ENCODE results near the gene PPP2R3B.
"Not testable (repeated sequence)": the region's sequence is repeated elsewhere in the genome, so short reads cannot be mapped to it uniquely, and the experiment has no call there.

PPP2R3B gene, protein sequence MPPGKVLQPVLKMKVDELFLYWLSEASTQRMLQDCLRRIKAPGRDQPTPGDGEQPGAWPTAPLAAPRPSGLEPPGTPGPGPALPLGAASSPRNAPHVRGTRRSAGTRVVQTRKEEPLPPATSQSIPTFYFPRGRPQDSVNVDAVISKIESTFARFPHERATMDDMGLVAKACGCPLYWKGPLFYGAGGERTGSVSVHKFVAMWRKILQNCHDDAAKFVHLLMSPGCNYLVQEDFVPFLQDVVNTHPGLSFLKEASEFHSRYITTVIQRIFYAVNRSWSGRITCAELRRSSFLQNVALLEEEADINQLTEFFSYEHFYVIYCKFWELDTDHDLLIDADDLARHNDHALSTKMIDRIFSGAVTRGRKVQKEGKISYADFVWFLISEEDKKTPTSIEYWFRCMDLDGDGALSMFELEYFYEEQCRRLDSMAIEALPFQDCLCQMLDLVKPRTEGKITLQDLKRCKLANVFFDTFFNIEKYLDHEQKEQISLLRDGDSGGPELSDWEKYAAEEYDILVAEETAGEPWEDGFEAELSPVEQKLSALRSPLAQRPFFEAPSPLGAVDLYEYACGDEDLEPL

DNA sequence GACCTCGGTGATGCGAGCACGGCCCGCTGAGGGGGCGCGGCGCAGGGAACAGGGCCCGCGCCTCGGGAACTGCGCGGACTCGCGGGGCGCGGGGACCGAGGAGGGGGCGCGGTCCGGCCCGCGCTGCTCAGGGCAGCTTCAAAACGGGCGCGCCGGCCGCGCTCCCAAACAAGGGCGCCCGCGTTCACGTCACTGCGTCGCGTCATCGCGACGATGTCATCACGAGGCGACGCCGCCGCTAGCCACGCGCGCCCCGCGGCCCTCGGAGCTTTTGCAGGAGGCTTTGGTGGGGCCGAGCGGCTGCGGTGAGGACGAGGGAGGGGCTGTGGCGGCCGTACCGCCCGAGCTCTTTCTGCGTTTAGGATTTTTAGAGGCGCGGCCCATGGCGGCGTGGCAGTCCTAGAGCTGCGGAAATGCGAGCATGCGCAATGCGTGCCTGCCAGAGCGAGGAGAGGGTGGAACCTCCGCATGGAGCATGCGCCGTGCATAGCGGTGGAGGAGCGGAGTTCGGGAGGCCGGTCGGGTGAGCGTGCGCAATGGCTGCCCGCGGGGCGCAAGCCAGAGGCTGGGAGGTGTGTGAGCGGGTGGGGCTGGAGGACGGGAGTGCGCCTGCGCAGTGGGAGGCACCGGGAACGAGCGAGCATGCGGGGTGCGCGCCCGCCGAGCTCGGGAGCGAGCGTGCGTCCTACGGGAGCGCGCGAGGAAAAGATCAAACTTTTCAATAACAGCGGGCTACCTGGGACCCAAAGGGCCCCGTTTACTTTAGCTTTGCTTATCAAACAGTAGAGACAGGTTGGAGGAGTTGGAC, at the start of gene PPP2R3B:
Gene PPP2R3B (minus strand): TSS at position 140 of the 808 bp plus-strand sequence. CDS start 216 bp downstream, outside the sequence.
- DNase-seq: no peak

- no peak for DNase-seq
These were observed 48.9 kb upstream of the PPP2R3B start for GRCh38 chrX:435536-436122.

DNA sequence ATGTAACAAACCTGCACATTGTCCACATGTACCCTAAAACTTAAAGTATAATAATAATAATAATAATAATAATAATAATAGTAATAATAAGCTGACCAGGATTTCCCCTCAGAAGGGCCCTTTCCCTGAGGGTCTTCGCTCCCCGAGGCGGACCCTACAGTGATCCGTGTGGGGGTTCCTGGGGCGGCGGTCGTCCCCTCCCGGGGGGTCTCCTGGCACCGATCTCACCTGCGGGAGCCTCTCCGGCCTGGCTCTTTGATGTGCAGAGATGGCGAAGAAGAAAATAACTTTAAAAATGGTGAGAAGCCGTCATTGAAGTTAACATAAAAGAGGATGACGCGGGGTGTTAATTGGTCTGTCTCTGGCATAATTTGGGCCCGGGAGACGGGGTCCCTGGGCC, 48.2 kb upstream of the PPP2R3B start:
- no peak for DNase-seq

DNA sequence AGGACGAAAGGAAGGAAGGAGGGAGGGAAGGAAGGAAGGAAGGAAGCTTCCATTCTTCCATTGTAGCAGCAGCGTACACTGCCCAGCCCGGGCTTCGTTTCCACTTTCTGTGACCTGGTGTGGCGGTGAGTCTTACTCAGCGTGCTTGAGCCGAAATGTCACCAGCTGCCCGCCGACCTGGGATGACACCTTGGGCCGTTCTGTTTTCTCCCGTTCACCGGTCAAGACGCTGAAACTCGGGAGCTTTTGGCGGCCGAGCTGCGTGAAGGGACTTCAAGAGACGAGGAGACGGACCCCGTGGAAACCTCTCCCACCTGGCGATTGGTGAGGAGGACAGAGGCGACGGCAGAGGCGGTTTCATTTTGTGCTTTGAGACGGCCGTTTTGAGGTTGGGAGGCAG, 47.1 kb upstream of the PPP2R3B start:
- DNase-seq: no peak

- DNase-seq: not testable (repeated sequence)
These were observed 46.0 kb upstream of the PPP2R3B start for GRCh38 chrX:432666-433065.

DNA sequence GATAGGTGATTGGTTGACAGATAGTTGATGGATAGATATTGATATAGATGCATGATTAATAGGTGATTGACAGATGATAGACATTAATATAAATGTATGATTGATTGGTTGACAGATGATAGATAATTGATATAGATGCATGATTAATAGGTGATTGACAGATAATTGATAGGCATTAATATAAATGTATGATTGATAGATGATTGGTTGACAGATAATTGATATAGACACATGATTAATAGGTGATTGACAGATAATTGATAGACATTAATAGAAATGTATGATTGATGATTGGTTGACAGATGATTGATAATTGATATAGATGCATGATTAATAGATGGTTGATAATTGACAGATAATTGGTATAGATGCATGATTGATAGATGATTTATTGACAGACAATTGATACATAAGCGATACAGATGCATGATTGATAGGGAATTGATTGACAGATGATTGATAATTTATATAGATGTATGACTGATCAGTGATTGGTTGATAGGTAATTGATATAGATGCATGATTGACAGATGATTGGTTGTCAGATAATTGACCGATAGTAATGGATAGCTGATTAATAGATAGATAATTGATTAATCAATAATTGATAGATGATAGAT, 44.9 kb upstream of the PPP2R3B start:
- no peak for DNase-seq

DNA sequence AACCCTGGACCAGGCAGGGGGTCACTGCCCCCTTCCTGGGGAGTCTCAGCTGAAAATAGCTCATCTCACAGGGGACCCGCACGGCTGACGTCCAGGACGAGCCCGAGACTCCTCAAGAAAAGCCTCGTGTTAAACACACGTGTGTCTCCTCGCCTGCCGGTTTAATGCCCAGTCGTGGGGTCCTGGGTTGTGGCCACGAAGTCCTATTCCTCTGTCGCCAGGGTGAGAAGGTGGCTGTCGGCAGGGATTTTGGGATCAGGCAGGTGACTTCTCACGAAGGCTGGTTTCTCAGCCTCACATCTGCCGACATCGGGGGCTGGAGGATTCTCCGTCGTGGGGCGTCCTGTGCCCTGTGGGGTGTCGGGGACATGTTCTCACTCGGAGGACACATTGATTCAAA, 44.3 kb upstream of the PPP2R3B start:
- no peak for DNase-seq

DNA sequence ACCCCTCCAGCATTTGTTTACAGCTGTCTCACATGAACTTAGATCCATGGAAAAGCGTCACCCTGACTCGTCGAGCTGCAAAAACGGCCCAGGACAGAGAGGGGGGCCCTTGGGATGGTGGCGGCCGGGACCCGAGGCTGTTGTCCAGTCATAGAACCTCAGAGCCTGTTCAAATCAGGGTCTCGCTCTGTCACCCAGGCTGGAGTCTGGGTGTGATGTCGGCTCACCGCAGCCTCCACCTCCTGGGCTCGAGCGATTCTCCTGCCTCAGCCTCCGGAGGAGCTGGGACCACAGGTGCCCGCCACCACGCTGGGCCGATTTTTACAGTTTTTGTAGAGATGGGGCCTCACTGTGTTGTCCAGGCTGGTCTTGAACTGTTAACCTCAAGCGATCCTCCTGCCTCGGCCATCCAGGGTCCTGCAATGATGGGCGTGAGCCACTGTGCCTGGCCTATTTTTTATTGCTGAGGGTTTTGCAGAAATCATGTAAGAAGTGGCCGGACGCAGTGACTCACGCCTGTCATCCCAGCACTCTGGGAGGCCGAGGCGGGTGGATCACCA, 42.6 kb upstream of the PPP2R3B start:
- no peak for DNase-seq

- DNase-seq: no peak
These were observed 41.4 kb upstream of the PPP2R3B start for GRCh38 chrX:427812-428725.

- no peak for DNase-seq
These were observed 40.2 kb upstream of the PPP2R3B start for GRCh38 chrX:426881-427280.

GRCh38 chrX:425056-425455, 38.3 kb upstream of the PPP2R3B start:
- no peak for DNase-seq

DNA sequence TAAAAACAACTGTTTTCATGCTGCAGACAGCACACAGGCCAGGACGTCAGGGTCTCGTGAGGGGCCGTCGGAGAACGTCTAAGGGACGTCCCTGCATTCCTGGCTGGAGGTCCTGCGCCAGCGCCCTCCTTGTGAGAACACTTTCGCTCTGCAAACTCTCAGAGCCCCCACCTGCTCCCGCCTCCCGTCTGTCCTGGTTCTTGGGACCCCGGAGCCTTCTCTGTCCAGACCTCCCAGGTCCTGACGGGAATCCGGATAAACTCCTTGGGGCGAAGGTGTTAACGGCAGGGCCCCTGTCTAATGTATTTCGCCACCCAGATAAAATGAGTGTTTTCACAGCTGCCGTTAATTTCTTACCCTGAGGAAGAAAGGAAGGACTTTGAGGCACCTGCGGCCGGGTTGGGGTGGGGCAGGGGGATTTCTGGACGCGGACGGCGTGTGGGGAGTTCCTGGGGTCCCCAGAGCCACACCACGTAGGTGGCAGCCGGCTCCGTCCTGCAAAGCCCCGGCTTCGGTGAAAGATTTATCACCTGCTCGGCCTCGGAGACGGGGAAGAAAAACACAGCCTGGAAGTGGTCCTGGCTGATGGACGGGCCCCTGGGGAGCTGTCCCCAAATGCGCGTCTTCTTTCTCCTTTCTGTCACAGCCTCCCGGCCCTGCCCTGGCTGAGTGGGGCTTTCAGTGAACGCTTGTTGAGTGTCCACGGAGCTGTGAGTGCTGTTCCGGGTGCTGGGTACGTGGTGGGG, 35.1 kb upstream of the PPP2R3B start:
- no peak for DNase-seq

DNA sequence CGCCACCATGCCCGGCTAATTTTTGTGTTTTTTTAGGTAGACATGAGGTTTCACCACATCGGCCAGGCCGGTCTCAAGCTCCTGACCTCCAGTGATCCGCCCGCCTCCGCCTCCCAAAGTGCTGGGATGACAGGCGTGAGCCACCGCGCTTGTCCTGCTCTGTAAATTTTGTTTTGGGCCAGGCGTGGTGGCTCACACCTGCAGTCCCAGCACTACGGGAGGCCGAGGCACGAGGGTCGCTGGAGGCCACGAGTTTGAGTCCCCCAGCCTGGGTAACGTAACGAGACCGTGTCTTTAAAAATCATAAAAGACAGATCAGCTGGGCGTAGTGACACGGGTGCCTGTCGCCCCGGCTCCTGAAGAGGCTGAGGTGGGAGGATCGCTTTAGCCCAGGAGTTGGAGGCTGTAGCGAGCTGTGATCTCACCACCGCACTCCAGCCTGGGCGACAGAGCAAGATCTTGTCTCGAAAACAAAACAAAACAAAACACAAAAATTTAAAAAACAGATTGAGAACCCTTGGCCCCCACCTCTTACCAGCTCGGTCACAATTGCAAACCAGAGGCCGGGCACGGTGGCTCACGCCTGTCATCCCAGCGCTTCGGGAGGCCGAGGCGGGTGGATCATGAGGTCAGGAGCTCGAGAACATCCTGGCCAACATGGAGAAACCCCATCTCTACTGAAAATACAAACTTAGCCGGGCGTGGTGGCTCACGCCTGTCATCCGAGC, 34.0 kb upstream of the PPP2R3B start:
- DNase-seq: no peak

GRCh38 chrX:418927-419729, 32.4 kb upstream of the PPP2R3B start:
- DNase-seq: no peak

DNA sequence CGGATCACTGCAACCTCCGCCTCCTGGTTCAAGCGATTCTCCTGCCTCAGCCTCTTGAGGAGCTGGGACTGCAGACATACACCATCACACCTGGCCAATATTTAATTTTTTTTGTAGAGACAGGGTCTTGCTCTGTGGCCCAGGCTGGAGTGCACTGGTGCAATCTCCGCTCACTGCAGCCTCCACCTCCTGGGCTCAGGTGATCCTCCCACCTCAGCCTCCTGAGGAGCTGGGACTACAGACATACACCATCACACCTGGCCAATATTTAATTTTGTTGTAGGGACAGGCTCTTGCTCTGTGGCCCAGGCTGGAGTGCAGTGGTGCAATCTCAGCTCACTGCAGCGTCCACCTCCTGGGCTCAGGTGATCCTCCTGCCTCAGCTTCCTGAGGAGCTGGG, 28.8 kb upstream of the PPP2R3B start:
- DNase-seq: not testable (repeated sequence)

DNA sequence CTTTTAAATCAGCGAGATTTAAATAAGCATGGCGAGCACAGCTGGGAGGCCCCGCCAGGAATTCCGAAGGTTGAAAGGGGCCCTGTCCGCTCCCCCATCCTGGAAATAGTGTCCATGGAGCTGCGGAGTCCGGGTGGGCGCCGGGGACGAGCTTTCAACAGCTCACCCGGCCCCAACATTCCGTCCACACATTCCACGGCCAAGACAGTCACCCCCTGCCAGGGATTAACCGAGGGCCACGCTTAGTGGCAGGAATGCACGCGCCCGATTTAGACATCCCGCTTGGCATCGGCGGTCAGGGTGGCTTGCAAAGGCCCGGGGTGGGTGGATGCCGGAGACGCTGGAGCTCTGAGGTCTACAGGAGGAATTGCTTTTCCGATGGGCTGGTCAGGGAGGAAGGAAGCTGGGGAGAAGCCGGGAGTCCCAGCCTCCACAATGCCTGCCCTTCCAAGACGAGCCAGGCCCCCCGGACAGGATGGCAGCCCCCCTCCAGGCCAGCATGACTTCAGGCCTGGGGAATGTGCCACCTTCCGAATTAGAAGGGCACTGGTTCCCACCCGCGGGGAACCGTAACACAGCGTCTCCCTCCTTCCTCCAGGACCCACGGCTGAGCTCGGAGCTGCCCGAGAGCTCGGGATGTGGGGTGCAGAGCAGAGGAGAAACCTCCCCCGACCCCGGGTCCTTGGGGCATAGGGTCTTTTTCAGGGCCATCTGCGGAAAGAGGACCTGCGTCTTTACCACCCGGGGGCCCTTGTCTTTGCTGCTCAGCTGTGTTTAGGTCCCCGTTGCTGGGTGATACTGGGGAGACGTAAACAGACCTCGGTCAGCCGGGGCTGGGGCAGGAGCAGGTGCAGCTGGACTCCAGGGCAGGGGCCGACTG, 26.9 kb upstream of the PPP2R3B start:
- no peak for DNase-seq

DNA sequence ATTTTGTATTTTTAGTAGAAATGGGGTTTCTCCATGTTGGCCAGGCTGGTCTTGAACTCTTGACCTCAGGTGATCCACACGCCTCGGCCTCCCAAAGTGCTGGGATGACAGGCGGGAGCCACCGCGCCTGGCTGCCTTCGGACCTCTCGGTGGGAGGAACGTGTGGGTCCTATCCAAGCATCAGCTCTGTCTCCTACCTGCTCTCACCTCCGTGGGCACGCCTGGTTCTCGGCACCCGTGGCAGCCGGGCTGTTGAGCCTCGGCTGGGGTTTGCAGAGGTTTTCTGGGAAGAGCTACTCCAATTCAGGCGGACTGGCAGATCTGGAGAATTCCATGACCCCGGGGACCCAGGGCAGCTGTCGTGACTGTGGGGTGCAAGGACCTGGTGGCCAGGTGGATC, 23.6 kb upstream of the PPP2R3B start:
- DNase-seq: no peak

GRCh38 chrX:405149-405548, 18.4 kb upstream of the PPP2R3B start:
- DNase-seq: no peak
